GM18861 (cell line): ENCODE measurements around the gene CELF4.

Experiments
- ATAC-seq: cut with Tn5 transposase; IDR thresholded peaks from one replicate; pipeline ENCODE4 v1.9.1; 2021; ENCODE audit not compliant: unreplicated experiment

CELF4 gene

DNA sequence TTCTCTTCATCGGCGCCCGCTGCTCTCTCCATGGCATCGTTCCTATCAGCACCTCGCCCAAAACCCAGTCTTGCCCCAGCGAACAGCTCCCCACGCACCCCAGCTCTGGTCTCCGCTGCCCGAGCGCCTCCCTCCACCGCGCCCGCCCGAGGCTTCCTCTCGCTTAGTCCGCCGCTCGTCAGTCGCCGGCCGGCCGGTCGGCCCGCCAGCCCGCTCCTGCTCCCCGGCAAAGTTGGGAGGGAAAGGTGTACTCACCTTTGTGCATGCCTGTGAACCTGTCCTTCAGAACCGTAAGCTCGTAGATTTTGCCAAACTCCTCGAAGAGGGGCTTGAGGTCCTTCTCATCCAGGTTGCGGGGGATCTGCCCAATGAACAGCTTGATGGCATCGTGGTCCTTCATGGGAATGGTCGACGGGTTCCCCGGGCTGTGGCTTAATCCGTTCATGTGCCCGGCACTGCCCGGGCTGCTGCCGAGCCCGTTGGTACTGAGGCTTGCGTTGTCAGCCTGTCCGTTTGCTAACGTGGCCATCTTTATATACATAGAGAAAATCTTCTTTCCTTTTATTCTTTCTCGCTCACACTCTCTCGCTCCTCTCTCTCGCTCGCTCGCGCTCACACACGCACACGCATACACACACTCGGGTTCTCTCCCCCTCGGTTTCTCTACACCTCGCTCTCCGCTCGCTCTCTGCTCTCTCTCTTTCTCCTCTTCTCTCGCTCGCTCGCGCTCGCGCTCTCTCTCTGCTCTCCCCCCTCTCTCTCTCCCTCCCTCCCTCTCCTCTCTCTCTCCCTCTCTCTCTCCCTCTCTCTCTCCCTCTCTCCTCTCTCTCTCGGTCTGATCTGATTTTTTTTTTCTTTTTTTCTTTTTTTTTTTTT lies at the start of gene CELF4:
CELF4 (minus strand) TSS at position 698 of the 876 bp plus-strand sequence.
- no peak for ATAC-seq

DNA sequence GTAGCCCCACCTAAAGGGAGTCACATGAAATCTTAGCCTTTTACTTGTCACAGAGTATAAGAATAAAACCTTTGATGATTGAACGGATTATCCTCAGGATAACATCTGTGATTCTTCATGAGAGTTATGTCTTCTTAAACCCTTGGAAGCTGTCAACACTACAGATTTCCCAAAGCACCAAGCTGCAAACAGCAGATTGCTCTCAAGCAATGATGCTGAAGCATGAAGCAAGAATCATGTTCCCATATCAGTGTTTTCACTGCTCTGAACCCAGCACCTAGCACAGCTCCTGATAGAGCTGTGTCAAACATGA lies 47.6 kb upstream of the CELF4 start:
- no peak for ATAC-seq

DNA sequence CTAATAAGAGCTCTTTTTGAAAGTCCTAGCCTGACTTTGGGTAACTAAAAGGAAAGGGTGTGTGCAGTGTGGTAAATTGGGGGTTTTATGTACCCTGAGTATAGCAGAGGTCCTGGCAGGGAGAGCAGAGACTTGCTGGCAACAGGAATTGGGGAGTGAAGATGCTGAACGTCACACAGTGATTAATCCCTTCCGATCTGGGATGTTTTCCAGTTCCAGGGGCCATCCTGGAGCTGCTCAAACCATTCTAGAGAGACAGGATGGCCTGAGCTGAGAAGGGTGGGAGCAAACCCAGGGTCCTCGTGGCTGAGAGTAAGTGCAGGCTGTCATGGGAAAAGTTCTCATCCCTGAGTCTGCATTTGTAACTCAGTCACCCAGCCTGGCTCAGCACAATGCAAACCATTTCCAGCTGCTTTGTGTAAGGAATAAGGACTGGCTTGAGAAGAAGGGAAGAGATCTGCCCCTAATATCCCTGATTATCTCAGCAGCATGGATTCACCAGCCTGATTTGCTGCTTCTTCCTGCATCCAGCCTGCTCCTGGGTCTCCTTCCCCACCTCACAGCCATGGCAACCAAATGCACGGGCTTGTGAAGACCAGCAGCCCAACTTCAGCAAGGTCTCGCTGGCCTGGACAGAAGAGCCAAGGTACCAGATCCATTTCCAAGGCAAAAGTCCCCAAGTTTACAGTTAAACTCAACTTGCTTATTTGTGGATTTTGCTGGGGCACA lies 47.1 kb upstream of the CELF4 start:
- no peak for ATAC-seq

DNA sequence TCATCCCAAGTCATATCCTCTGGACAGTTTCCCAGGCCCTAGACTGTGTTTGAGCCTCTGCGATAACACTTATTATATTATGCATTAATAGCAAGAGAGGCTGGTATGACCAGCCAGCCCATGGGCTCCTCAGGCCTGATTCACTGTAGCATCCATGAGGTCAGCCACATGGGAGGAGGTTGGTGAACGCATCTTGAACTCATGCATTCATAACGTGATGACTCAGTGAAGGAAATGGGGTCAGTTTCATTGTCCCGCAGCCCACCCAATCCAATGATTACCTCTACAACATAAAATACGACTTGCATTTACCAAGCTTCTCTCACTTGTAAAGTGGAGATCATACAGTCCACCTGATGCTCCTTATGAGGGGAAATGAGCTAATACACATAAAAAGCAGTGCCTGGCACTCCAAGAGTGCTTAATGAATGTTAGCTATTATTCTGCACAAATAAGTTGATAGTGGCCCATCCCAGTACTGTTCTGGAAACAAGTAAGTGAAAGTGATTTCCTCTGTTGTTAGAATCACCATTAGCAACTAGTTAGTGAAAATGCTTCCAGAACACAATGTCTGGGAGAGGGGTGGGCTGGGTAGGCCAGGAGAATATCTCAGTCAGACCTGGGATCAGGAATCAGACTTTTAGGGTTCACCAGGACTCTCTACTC lies 46.1 kb upstream of the CELF4 start:
- ATAC-seq = no peak

DNA sequence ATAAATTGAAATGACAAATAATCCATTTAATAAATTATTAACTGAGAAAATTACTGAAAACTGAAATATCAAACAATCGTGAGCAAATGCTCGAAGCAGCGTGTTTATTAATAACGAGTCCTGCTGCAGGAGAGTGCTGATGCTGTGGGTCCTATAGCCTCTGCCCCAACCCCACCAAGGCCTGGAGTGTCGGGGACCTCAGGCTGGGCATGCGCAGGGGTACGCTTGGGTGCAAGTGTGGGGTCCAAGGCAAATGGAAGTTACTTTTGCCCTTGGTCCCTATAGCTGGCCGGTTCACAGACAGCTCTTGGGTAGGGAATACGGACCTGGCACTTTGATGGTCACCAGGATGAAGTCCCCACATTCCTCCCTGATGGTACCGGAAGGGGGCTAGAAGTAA lies 43.3 kb upstream of the CELF4 start:
- no peak for ATAC-seq

DNA sequence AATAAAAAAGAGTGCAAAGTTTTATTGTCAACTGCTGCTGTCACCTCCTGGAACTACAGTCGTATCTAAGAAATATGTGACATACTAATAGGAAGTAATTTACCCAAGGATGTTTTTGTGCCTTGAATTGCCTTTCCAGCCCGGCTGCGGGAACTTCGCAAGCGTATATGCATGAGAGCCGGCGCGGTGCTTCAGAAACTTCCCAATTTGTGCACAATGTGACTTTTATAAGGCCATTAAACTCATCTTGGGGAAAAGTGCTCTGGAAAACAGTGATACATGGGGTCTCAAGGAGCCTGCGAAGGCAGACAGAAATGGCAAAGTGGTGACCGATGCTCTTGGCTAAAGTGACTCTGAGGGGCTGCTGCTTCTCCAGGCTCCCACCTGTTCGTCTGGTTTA lies 41.7 kb upstream of the CELF4 start:
- no peak for ATAC-seq

DNA sequence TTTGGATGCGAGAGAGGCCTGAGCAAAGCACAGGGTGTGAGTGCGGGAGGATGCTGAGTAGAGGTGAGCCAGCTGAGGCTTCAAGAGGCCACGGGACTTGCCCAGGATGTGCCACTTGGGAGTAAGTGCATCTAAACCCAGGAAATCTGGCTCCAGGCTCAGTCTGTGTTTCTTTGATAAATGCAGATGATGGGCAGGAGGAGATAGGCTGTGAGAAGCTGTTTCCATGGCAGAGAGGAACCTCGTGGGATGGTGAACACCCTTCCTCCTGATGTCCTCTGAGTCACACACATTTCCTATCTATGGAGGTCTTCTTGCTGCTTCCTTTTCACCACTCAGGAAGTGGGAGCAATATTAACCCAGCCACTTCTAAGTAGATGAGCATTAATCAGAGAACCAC lies 38.4 kb upstream of the CELF4 start:
- no peak for ATAC-seq

DNA sequence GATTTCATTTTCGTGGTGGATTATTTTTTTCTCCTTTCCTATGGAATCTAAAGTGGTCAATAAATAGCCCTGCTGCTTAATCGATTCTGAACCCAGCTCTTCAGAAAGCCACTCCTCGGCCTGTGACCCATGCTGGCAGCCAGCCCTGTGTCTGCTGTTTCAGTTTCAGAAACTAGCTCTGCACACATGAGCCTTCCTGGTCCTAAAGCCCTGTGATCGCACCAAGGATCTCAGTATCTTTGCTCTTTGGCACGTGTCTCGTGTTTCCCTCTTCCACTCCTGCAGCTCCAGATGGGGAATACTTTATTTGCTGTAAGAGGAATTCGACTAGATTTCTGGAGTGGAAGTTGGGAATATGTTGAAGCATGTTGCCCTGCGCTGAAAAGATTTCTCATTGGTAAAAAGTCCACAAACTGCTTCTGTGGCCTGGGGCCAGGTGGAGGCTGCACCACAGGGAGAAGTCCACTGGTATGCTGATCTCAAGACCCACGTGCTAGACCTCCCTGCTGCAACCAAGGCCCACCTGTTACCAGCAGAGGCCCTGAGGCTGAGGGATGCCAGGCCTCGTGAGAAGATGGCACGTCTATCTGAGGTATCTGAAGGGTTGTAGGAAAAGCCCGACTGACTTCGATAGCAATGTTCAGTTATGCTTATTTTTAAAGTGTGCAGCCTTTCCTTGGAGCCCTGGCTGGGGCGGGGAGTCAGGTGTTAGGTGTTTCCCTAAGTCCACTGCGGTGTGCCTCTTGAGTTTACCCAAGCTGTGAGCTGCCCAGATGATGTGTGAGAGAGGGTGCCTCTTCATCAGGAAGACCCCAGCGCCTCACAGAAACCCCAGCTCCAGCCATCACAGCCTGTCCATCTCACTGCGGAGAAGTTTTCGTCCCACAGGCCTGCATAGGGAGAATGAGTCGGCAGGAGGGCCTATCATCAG lies 33.6 kb upstream of the CELF4 start:
- ATAC-seq = no peak

DNA sequence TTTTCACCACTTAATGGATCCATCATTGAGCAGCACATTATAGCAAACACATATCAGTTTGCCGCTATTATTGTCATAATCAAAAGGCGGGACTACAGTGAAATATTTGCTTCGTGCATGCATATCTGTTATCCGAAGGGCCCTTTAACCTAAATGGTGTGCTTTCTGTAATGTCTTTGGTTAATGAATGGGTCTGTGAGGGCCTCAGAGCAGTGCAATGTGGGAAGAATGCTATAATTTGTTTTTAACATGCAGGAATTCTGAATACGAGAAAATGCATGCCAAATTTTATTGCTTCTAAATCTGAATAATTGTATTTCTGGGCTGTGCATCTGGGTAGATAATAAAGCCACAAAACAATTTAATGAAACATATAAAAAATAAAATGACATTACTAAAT lies 32.8 kb upstream of the CELF4 start:
- ATAC-seq = no peak

DNA sequence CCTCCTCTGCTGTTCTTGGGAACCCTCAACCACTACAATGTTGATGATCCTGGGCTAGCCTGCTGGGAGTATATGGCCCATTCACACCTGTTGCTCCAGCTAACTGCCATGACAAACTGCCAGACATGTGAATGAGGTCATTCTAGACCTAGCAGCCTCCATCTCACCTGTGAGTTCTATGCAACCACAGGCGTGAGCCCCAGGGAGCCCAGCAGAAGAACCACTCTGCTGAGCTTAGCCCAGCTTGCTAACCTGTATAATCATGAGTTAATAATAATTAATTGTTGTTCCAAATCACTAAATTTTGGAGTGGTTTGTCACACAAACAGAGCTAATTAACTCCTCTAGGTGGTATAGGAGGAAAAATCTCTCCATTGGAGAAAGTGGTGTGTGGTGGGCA lies 24.7 kb upstream of the CELF4 start:
- ATAC-seq = no peak

DNA sequence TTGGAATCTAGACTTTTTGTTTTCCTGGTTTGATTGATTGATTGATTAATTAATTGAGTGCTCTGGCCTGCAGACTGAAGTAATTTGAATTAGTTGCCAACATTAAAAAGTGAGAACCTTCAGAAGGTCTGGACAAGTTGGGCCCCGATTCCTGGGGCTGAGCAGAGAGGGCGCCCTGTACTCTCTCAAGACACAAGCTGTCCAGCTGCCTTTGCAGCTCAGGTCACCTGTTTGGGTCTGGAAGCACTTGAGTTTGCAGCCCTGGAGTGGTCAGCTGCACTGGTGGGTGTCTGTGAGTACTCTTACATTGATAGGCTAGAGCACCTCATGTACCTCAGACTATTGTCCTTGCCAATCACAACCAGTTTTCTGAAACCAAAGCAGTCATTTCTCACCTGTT lies 22.7 kb upstream of the CELF4 start:
- ATAC-seq = no peak

DNA sequence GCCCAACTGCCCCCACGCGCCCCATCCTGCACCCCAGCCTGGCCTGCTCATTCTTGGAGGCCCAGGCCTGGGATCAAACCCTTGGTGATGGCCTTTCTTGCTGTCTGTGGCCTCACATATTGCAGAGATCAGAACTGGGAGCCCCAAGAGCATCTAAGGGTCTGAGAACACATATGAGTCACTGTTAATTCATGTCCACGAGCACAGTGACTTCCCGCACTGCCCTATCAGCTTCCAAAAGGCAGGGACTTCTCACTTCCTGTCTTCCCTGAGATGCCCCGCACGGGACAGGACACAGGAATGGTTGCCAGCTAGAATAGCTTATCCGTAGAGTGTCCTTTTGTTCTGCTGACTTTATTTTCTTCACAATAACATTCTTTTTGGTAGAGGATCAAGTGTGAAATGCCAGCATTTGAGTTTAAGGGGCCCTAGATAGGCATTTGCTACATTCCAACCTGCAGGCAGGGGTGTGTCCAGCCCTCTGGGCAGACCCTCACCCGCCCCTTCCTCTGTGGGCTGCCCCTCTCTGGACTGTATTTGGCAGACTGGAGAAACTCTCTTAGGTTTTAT lies 21.1 kb upstream of the CELF4 start:
- no peak for ATAC-seq

DNA sequence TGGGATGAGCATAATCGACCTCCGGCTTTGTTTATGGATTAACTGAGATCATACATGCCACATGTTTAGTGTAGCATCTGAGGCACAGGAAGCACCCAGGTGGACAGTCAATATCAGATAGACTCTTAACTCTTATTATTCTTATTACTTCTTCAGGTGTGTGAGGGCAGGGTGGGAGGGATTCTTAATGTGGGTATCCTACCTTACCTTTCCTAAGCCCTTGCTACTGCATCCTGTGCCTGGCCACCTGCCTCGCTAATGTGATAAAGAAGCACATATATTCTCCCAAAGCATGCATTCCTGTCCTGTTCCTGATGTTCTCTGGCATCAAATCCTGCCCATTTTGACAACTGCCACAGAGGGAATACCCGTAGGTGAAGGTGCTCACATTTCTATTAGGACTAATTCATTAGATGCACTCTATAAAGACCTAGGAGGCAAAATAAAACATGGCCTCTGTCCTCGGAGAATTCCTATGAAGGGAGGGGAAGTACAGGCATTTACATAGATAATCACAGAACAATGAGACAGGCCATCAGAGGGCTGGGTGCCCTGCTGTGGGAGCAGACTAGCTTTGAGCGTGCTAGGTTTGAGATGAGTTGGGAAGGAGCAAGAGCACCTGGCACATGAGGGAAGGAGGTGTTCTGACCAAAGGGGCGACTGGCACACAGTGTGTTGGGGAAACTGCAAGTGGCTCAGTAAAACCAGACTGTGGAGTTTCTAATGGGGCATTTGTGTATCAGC lies 19.5 kb upstream of the CELF4 start:
- ATAC-seq = no peak

DNA sequence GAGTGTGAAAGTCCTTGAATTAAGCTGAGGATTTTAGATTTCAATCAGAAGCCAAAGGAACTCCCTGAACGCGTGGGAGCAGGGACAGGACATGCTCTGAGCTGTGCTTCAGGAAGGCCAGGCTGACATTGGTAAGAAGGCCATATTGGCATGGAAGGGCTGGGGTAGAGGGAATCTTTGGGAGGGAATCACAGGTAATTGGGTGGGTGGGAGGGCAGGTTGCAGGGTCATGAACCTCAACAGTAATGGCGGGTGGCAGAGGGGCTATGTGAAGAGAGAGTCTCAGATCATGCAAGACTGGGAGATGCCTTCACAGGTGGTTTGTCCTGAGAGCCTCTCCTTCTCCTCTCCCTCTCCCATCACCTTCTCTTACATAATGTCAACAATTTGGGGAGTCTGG lies 18.6 kb upstream of the CELF4 start:
- ATAC-seq = no peak

DNA sequence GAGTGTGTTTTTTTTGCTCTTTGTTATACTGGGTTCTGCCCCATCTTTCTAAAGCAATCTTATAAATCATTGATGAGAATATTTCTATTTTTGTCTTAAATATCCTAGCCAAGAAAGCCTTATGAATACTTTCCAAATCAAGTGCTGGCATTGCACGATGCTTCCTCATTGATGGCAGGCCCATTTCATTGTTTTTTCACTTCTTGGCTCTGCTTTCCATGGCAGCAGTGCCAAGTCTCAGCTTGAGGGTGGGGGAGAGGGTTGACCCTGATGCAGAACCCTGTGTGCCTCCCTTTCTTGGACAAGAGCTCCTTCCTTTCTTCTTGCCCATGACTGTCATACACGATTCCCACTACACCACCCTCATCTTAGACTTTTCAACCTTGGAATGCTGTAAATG lies 16.7 kb upstream of the CELF4 start:
- no peak for ATAC-seq

DNA sequence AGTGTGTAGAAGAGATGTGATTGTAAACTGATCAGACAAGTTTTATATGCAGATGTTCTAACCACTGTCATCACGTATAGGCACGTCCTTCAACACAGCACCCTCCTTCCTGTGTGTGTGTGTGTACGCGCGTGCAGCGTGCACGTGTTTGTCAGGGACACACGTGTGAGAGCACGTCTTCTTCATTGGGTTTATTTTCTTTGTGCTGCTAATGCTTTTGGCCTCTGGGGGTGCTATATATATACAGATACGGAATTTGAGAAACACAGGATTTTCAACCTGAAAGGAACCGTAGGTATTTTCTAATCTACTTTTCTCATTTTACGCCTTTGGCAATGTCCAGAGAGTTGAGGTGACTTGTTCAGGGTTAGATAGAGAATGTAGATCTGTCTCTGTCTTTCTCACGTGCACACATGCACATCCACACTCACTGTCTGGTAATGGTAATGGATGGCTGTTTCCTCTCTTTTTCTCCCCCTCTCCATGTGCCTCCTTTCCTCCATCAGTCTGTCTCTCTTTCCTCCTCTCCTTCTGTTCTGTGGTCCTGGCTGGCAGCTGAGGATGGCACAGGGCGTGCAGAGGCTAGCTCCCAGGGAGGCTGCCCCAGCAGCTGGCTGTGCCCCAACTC lies 13.4 kb upstream of the CELF4 start:
- peak; percentile 78 for ATAC-seq

DNA sequence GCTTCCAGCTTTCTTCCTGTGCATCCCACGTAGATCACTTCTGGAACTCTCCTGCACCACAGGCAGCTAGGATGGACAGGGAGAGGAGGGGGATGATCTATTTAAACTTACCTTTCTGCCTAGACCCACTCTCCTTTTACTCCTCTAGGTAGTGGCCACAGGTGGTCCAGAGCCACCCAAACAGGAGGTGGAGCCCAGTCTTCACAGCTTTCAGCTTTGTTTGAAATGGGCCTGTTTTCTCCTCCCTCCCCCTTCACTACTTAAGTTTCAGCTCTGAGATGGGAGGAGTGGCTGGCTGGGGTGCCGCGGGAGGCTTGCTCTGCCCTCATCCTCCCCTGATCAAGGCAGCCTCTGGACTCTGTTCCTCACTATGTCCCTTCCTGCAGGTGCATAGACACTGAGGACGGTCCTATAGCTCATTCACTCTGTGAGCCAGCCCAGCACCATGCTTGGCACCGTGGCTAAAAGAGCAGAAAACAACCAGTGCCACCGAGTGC lies 12.6 kb upstream of the CELF4 start:
- no peak for ATAC-seq

DNA sequence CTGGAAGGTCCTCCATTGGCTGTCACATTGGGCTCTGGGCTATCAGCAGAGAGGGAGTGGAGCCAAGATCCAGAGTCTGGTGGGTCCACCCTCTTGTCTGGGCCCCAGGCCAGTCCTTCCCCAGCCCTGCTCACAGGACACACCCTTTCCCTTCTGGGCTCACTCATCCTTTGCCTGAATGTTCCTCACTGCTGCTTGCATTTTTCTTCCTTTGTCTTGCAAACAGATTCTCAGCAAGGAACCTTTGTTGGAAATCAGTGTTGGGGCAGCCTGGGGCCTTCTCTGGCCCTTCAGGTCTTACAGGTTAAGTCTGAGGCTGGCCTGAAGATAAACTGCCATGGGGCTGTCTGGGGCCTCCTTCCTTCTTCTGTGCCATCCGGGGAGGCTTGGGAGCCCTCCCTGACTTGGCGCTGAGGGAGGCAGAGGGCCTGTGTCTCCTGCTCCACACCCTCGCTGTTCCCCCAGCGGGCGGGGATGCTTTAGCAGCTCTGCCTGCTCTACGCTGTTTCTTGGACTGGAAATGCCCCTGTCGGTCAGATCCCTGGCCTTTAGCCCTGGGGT lies 11.5 kb upstream of the CELF4 start:
- ATAC-seq = no peak

DNA sequence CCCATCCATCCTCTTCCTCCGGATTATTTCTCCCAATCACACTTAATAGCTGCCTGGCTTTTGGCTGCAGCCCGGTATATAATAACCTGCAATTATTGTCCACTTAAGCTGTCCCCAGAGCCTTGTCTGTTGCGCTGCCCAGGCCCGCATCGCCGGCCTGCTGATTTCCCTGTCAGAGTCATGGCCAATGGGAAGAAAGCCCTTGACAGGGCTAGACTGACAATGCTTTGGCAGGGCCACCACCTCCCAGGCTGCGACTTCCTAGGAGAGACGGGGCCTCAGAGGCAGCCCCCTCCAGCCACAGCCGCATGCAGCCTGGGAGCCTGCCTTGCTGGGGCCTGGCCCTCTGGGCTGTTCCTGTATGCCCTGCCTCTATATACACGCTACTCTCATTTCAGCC lies 10.0 kb upstream of the CELF4 start:
- ATAC-seq = no peak
